ENCODE measurements around the gene RPL36AL.

DNA sequence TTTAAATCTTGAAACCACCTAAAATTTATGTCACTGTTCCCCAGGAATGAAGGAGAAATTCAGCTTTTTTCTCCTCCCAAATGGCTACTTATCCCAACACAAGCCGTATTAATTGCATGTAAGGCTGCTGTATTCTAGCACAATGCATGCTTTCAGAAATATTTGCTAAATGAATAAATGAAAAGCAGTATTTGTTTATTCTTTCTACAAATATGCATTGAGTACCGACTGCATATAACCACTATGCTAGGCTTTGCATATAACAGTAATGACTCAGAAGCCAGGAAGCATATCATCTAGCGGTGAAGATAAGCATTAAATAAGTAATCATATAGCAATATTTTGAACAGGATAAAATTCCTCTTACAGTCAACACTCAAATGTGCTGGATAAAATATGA is 27.4 kb downstream of the RPL36AL start:
- TF ChIP-seq, protein P1, sequence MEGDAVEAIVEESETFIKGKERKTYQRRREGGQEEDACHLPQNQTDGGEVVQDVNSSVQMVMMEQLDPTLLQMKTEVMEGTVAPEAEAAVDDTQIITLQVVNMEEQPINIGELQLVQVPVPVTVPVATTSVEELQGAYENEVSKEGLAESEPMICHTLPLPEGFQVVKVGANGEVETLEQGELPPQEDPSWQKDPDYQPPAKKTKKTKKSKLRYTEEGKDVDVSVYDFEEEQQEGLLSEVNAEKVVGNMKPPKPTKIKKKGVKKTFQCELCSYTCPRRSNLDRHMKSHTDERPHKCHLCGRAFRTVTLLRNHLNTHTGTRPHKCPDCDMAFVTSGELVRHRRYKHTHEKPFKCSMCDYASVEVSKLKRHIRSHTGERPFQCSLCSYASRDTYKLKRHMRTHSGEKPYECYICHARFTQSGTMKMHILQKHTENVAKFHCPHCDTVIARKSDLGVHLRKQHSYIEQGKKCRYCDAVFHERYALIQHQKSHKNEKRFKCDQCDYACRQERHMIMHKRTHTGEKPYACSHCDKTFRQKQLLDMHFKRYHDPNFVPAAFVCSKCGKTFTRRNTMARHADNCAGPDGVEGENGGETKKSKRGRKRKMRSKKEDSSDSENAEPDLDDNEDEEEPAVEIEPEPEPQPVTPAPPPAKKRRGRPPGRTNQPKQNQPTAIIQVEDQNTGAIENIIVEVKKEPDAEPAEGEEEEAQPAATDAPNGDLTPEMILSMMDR (IDR thresholded peaks at IDR 0.05; ENCODE audit: insufficient read depth, low read depth, low read length), result no peak
- TF ChIP-seq EZH2 (IDR thresholded peaks at IDR 0.05; ENCODE audit: insufficient read depth, low read length), result no peak

Data from astrocyte (in vitro differentiated cells and primary cell).